RPMI8226 (cell line): ENCODE results near the gene MTCP1.

Experiments used
- DNase-seq: peaks from one replicate; pipeline ENCODE4 v3.0.0-alpha.2; 2015

Gene MTCP1

DNA sequence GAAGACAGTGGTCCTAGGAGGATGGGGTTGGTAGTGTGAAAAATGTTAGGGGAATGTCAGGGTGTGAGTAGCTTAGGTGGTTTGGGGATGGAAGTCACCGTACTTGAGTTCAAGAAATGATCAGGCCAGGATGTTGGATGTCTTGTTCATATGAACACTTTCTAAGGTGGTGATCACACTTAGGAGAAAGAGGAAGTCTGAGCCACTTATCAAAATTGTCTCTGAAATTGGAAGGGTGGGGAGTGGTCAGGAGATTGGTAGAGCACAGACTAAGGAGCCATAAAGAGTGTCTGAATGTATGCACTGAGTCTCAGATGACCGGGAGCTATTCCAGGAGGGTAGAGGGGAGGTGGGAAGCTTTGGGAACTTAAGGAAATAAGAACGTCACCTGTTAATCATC, 17.3 kb downstream of the MTCP1 start:
- no peak for DNase-seq

DNA sequence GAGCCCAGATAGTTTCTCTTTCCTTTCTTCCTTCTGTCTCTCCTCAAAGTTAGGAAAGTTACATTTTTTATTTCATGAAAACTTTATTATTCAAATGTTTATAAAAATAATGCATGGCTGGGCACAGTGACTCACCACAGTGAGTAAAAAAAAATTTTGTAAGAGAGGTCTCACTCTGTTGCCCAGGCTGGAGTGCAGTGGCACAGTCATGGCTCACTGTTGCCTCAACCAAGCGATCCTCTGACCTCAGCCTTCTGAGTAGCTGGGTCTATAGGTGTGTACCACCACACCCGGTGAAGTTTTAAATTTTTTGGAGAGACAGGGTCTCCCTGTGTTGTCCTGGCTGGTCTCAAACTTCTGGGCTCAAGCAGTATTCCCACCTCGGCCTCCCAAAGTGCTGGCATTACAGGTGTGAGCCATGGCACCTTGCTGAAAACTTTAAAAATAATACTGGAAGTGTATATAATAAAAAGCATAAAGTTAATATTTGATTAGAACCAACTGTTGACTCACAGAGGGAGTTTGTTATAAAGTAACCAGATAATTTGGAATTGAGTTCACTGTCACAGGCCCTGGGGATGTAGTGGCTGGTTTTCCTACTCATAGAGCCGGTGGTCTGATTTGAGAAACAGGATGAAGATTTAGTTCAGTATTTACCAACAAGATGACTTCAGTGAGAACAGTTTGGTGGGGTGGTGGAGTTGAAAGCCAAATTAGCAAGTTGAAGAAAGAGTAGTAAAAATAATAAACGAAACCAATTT, 18.0 kb downstream of the MTCP1 start:
- no peak for DNase-seq

DNA sequence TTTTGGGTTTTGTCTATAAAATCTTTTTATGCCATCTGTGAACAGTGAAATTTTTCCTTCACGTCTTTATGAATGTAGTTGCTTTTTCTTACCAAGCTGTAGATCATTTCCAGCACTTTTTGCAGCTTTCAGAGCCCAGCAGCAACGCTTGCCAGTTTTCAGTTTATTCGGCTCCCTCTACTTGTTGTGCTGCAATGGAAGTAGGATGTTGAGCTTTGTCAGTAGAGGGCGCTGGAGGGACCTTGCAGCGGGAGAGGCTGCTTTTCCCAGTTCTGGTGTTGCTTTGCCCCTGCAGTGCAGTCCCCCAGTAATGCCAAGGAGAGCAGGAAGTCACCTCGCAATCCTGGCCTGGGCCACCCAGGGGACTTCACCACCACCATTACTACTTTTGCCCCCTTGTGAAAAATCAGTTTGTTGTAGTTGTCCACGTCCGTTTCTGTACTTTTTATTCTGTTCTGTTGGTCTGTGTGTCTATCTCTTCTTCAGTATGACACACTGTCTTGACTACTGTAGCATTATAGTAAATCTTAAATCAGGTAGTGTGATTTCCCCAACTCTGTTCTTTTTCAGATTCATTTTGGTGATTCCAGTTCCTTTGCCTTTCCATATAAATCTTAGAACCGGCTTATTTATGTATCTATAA, 21.8 kb downstream of the MTCP1 start:
- peak; percentile 36 for DNase-seq

DNA sequence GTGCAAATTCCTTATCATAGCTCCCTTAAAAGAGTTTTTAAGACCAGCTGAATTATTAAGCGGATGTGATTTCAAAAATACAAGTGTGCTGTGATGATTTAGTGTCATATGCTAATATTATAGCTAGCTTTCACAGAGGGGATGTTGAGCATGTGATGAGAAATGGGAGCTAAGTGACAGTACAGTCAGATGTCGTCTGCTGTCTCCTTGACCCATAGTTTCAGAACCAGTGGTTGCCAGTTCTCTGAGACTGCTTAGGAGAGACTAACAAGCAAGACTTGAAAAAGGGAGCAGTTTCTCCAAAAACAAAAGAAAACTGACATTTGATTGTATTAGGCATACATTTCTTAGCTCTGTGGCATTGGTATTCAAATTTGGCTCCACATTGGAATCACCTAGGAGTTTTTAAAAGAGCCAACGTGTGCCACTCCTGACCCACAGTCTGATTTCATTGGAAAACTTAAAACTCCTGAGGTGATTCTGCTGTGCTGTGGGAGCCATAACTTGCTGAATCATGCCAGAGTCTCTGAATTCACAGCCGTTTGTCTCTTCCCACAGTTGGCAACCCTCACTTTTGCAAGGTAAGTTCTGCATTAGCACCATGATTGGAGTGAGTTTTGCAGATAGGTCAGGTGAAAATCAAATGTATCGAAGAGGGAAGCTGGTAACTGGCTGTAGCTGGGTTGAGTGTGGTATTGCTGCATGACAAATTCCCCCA, 24.0 kb downstream of the MTCP1 start:
- no peak for DNase-seq

DNA sequence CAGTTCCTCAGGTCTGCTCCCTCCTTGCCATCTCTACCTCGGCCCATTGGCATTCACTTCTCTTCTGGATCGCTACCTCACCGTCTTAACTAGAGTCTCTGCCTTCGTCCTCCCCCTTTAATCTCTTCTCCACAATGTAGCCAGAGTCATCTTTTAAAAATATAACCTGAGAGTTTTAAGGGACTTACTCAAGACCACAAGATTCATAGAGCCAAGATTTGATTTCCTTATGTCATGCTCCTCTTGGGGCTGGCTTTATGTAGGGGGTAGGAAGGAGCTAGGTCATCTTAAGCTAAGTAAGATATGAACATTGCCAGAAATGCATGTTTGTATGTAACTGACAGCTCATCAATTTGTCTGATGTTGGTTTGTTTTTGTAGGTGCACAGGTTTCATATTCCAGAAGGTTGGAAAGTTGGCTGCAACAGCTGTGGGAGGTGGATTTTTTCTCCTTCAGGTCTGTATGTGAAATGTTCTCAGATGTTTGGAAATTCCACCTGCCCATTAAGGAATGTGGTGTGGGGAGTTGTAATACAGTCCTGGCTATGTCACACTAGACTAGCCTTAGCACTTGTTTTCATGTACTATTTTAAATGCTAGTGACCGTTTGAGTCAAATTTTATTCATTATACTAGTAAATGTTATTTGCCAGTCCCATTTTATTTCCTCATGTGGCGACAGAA, 24.7 kb downstream of the MTCP1 start:
- no peak for DNase-seq

DNA sequence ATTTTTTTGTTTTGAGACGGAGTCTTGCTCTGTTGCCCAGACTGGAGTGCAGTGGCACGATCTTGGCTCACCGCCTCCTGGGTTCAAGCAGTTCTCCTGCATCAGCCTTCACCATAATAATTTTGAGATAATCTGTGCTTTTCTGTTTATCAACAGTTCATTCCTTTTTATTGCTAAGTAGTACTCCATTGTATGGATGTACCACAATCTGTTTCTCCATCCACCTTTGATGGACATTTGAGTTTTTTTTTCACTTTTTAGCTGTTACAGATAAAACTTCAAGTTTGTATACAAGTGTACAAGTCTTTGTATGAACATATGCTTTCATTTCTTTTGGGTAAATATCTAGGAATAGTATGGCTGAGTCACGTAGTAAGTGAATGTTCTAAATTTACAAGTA, 35.2 kb downstream of the MTCP1 start:
- DNase-seq = no peak

DNA sequence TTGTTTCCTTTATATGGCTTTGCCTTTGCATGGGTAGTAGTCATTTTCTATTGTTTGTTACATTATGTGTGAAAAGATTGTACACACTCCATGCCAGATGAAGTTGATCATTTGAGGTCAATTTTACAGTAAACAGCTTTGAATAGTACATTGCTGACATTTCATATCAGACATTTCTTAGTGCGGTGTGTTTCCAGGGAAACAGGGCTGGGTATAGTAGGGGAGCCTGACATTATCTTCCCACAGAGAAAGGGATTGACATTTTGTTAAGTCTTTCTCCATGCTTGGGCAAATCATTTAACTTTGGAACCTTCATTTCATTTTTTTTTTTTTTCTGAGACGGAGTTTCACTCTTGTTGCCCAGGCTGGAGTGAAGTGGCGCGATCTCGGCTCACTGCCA, 39.3 kb downstream of the MTCP1 start:
- DNase-seq = no peak

DNA sequence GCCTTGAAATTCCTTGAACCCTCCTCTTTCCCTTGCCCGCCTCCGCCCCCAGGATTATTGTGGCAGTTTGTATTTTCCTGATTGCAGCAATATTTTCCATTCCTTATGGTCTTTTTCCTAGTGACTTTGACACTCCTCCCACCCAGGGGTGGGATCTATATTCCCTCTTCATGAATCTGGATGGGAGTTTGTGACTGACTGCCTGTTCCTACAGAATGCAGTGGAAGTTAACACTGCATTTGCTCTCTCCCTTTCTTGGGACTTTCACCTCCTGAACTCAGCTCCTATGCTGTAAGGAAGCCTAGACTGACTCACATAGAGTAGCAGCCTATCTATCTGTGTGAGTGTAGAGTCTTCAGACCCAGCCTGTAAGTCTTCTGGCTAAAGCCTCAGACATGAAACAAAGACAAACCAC, 42.1 kb downstream of the MTCP1 start:
- DNase-seq = no peak

DNA sequence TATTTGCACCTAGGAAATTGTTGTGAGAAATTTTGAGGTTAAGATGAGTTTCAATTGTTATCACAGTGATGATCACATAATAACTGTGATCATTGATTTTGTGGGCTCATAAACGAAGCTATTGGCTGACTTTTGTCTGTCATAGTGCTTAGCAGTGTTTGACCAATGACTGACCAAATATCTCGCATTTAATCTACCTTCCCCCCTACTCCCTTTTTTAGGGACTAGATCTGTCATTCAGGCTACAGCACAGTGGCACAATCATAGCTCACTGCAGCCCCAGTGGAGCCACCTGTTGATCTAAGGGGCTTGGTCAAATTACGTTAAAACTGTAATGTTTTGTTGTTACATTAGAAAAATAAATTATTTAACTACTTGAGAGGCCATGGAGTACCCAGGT, 42.8 kb downstream of the MTCP1 start:
- peak; percentile 15 for DNase-seq

DNA sequence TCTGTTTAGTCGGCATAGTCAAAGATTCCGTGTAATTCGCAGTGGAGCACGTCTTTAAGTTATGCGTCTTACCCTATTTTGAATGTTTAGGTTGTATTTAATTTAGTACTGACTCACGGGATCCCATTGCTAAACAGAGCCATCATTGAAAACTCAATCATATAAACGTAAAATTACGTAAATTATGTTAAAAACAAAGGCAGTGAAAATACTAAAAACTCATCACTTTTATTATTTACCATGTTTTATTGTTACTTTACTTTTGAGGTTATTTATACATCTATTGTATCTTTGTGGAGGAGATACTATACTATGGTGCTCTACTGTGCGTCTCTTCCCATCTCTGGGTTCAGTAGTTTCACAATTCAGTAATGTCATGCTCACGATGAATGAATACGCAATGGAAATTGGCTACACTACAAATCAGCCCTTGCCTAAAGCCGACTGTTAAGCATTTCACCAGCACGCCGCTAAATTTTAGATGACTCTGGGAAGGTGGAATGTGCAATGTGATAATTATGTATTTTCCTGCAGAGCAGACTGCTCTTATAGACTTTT, 43.3 kb downstream of the MTCP1 start:
- peak; percentile 52 for DNase-seq

DNA sequence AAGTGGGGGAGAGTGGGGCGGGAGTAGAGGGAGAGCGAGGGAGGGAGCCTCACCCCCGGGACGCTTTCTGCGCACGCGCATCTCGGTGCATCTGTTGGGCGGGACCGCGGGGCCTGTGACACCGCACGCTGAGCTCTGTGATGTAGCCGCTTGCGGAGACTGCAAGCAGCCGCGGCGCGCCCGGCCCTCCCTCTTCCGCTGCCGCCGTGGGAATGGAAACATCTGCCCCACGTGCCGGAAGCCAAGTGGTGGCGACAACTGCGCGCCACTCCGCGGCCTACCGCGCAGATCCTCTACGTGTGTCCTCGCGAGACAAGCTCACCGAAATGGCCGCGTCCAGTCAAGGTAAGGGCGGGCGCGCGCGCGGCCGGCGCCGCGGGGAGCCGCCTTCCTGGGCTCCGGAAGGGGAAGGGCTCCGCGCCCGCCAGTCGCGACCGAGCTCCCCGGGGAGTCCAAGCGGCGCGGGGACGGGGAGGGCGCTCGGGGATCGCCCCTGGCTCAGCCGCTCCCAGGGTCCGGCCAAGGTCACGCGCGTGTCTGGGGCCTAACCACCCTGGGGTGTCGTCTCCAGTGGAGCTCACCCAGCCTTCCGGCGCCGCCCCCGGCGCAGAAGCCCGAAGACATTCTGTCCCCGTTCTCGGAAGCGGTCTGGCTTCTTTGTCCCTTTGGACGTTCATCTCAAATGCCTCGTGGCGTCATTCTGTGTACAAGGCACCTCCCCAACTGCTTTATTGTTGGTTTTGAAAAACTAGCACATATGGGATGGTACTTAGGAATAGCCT, 44.0 kb downstream of the MTCP1 start, which contains the start of gene FUNDC2:
FUNDC2 (plus strand) TSS at position 118 of the 782 bp plus-strand sequence; CDS start at position 213, 95 bp downstream.
- DNase-seq = peak; percentile 96

DNA sequence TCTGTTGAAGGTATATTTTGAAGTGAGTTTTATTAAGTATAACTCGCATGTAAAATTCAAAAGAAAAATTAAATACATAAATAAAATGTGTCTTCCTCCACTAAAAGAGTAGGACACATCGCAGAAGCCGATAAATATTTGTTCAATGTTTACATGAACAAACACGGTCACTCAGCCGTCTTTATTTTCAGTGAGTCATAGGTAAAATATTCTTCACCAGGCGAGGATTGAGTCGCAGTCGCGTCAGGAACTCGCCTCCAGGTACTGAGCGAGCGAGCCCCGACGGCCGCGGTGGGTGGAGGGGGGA, 44.6 kb downstream of the MTCP1 start:
- no peak for DNase-seq

DNA sequence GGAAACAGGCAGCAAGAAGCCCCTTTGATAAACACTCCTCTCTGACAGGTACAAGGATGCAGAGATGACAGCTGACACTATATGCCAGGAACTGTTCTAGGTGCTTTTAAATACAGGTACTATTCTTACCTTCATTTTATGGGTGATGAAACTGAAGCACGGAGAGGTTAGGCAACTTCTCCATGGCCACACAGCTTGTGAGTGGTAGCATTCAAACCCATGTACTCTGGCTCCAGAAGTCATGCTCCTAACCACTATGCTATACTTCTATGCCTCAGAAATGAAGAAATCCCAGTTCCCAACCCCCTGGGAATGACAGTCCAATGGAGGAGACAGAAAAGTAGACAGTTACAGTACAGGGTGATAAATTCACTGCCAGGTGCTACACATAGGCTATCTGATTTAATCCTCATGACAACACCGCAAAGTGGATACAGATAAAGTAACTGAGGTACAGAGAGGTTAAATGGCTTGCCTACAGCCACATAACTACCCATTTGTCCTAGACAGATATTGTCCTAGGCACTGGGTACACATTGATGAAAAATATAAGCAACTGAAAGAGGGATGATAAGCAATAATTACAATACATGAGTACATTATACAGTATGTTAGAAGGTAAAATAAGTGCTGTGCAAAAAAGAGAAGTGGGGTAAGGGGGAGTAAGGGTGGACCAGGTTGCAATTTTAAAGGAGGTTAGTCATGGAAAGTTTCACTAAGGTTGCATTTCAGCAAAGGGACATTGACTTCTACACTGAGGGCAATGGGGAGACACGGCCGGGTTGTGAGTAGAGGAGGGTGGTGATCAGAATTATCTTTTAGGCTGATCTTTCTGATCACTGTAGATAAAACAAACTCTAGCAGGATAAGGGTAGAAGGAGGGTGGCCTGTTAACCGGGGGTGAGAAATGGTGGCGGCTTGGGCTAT, 46.8 kb downstream of the MTCP1 start:
- DNase-seq = no peak

DNA sequence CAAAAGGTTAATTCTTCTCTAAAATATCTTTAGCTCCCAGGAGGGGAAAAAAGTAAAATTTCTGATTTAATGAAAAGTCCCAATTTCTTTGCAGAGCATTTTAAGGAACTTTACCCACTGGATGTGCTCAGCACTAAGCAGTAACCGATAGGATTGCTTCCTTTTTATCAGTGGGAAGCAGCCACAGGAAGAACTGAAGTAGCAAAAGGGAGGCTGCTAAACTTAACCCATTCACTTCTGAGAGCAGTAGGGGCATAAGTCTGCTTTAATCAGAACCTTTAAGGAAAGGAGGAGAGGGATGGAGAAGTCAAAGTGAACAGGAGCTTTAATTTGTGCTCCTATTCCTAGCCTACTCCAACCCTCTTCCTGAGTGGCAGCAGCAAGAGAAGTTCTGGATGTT, 48.4 kb downstream of the MTCP1 start, which contains the start of gene F8:
F8 (minus strand) TSS at position 139 of the 400 bp plus-strand sequence. CDS start 171 bp downstream, outside the sequence.
- no peak for DNase-seq

DNA sequence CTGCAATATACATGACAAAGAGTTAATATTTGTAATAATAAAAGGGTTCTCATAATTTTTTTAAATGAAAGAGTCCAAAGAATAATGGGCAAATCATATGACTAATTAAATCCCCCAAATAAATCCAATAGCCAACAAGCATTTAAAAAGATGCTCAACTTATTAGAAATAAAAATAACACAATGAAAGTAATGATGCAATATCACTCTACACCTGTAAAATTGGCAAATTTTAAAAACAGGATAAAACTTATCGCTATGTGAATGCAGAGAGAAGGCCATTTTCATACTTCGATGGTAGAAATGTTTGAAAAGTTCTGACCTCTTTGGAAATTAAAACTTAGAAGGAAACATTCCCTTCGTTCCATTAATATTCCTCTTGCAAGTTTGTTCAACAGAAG, 50.3 kb downstream of the MTCP1 start:
- DNase-seq = no peak
